Hepatocyte (in vitro differentiated cells): ENCODE data around the gene MFAP2.

Experiments used
- EZH2phosphoT487 ChIP-seq: fragments of 200-600 bp; sonication (generic); IDR thresholded peaks from one replicate; pipeline ENCODE4 v1.6.1; 2018; ENCODE audit warnings: antibody characterized with exemption, mild to moderate bottlenecking, low read depth, moderate library complexity; ENCODE audit not compliant: unreplicated experiment, severe bottlenecking
- TF ChIP-seq, protein P1 (sequence below): fragments of 200-600 bp; sonication (generic); IDR thresholded peaks from 2 replicates; pipeline ENCODE4 v1.5.1; 2016; ENCODE audit warnings: antibody characterized with exemption, mild to moderate bottlenecking; ENCODE audit not compliant: poor library complexity

DNA sequence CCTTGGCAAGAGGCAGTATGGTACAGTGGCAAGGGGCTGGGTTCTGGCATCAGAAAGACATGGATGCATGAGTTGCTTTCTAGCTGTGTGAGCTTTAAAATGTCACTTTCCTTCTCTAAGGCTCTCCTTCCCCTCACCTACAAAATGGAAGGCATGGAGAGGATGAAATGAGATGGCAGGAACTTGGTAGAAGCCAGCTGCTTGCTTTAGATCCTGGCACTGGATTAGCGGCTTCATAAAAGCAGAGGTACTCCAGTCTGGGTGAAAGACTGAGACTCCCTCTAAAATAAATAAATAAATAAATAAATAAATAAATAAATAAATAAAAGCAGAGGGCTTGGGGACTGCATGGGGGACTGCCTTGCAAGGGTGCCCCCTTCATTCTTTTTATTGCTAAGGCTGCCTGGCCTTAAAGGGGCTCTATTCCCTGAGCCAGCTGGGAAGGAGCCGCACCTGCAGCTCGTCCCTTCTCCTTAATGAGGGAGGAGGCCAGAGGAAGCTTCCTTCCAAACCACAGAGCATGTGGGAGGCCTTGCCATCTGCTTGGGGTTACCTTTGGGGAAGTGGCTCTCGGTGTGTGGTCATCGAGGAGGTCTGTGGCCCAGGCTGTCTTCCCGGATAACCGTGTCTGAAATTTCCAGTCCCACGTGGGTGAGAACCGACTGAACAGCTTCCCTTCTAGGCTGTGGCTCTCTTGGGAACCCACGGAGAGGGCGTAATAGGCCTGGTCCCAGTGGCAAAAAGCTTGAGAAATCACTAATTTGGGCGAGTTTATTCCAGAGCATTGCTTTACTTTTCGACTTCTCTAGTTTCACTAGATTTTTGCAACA, 33.3 kb upstream of the MFAP2 start:
- TF ChIP-seq, protein P1, sequence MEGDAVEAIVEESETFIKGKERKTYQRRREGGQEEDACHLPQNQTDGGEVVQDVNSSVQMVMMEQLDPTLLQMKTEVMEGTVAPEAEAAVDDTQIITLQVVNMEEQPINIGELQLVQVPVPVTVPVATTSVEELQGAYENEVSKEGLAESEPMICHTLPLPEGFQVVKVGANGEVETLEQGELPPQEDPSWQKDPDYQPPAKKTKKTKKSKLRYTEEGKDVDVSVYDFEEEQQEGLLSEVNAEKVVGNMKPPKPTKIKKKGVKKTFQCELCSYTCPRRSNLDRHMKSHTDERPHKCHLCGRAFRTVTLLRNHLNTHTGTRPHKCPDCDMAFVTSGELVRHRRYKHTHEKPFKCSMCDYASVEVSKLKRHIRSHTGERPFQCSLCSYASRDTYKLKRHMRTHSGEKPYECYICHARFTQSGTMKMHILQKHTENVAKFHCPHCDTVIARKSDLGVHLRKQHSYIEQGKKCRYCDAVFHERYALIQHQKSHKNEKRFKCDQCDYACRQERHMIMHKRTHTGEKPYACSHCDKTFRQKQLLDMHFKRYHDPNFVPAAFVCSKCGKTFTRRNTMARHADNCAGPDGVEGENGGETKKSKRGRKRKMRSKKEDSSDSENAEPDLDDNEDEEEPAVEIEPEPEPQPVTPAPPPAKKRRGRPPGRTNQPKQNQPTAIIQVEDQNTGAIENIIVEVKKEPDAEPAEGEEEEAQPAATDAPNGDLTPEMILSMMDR = no peak
- TF ChIP-seq EZH2phosphoT487 = no peak
